AG04450 (cell line): ENCODE measurements around the gene USP15. TPM values are rescaled to one million over a fixed set of nuclear protein-coding genes. Genes with fewer than 3 reads are reported as not detected.

Experiments used
- CTCF ChIA-PET: fragments of 300-600, 350-600 bp; formaldehyde crosslinking; extraction: SDS; loops from one replicate; lab custom pipeline; 2022; ENCODE audit warnings: antibody characterized with exemption, inconsistent platforms; lab: Charles Lee
- POLR2A ChIA-PET: fragments of 350-600 bp; formaldehyde crosslinking; extraction: SDS; loops from one replicate; lab custom pipeline; 2021; ENCODE audit warnings: antibody characterized with exemption, inconsistent platforms; lab: Yijun Ruan, JAX
- DNase-seq: peaks from one replicate; pipeline ENCODE4 v3.0.0-alpha.2; 2011; ENCODE audit warnings: low read depth, low spot score
- H3K27ac ChIP-seq: one replicate; pipeline ENCODE4 v1.5.1; 2012; ENCODE audit warnings: low read depth, low read length, control low read depth
- H3K27me3 ChIP-seq: one replicate; pipeline ENCODE4 v1.6.0; 2012; ENCODE audit warnings: low read length; ENCODE audit not compliant: control insufficient read depth, insufficient read depth
- H3K4me3 ChIP-seq: 2 replicates; pipeline ENCODE4 v1.5.1; 2011; ENCODE audit warnings: mild to moderate bottlenecking, low read depth, low read length, control low read depth
- H3K9me3 ChIP-seq: 2 replicates; pipeline ENCODE4 v1.5.1; 2012; ENCODE audit warnings: low read length; ENCODE audit not compliant: control insufficient read depth, insufficient read depth
- CTCF ChIP-seq: IDR thresholded peaks from 2 replicates; pipeline ENCODE4 v1.5.1; 2011; ENCODE audit warnings: low read depth, low read length, control low read depth, inconsistent platforms
- polyA plus RNA-seq: library from polyadenylated mRNA; depleted of rRNA; stranded (reverse); fragments of >200 nt; gene quantifications from 2 replicates; pipeline ENCODE4 v1.2.3, GENCODE V29; 2011

Gene USP15
- polyA plus RNA-seq, 1 experiment, result 64.4 TPM

- no peak for TF ChIP-seq CTCF
- no peak overlapping the region for H3K27ac ChIP-seq
- no peaks in the 10 kb centered on the region for H3K9me3 ChIP-seq
- ChIA-PET CTCF (no interaction called here), POLR2A (no interaction called here)
- H3K4me3 ChIP-seq, result no peak overlapping the region
- H3K27me3 ChIP-seq, result no peaks in the 10 kb centered on the region
- no peak for DNase-seq
These were observed 41.6 kb downstream of the USP15 start for GRCh38 chr12:62301799-62302133.

- Histone ChIP-seq H3K9me3 (no peaks in the 10 kb centered on the region), H3K27ac (no peak overlapping the region), H3K27me3 (no peaks in the 10 kb centered on the region), H3K4me3 (no peak overlapping the region)
- POLR2A ChIA-PET, result interaction anchor here (0.7 kb wide), 1 partner anchor 157 kb away, joined by 4 read pairs; no protein-coding TSS in a partner anchor
- TF ChIP-seq CTCF, result no peak
- no peak for DNase-seq
- CTCF ChIA-PET, result interaction anchor here (1.6 kb wide), 1 partner anchor 17 kb away, joined by 3 read pairs; no protein-coding TSS in a partner anchor
These were observed 44.4 kb downstream of the USP15 start for GRCh38 chr12:62304560-62304959.

GRCh38 chr12:62305778-62306177 is 45.6 kb downstream of the USP15 start:
- ChIA-PET CTCF (interaction anchor here (0.5 kb wide), 1 partner anchor 17 kb away, joined by 3 read pairs; no protein-coding TSS in a partner anchor), POLR2A (no interaction called here)
- Histone ChIP-seq H3K9me3 (no peaks in the 10 kb centered on the region), H3K4me3 (no peak overlapping the region), H3K27me3 (no peaks in the 10 kb centered on the region), H3K27ac (no peak overlapping the region)
- no peak for DNase-seq
- no peak for TF ChIP-seq CTCF

GRCh38 chr12:62306569-62307530 is 46.6 kb downstream of the USP15 start:
- no peak for TF ChIP-seq CTCF
- CTCF ChIA-PET, result no interaction called here
- DNase-seq, result no peak
- POLR2A ChIA-PET, result no interaction called here
- H3K9me3 ChIP-seq, result no peaks in the 10 kb centered on the region
- no peak overlapping the region for H3K4me3 ChIP-seq
- H3K27me3 ChIP-seq, result no peaks in the 10 kb centered on the region
- no peak overlapping the region for H3K27ac ChIP-seq

- H3K9me3 ChIP-seq, result no peaks in the 10 kb centered on the region
- DNase-seq, result no peak
- TF ChIP-seq CTCF, result no peak
- no peak overlapping the region for H3K27ac ChIP-seq
- no peak overlapping the region for H3K4me3 ChIP-seq
- H3K27me3 ChIP-seq, result no peaks in the 10 kb centered on the region
- POLR2A ChIA-PET, result no interaction called here
- CTCF ChIA-PET, result no interaction called here
These were observed 48.0 kb downstream of the USP15 start for GRCh38 chr12:62308201-62308600.
